CD4-positive, alpha-beta T cell (primary cell): ENCODE data around the gene ACTL10. TPM values are rescaled to one million over a fixed set of nuclear protein-coding genes. Genes with fewer than 3 reads are reported as not detected.

Source experiments
- ATAC-seq: fragments of 200-7000 bp; cut with Tn5 transposase; one replicate; pipeline ENCODE4 v1.10.0; 2022; ENCODE audit warnings: mild to moderate bottlenecking; ENCODE audit not compliant: poor library complexity
- CTCF ChIA-PET: fragments of 350-600 bp; sonication (Branson Sonifier 250); formaldehyde crosslinking; loops from one replicate; lab custom pipeline; 2021; ENCODE audit warnings: antibody characterized with exemption, inconsistent platforms; lab: Charles Lee
- POLR2A ChIA-PET: fragments of 350-600 bp; sonication (Branson Sonifier 250); formaldehyde crosslinking; loops from one replicate; lab custom pipeline; 2021; ENCODE audit warnings: antibody characterized with exemption, inconsistent platforms; lab: Charles Lee
- DNase-seq, 14 experiments: peaks; one replicate each; pipeline ENCODE4 v3.0.0-alpha.2; 2013 to 2020; ENCODE audit warnings: mixed read lengths in 2 of 14
- H3K27ac ChIP-seq, 2 donors: one replicate each; pipeline versions ENCODE4 v1.5.1 to v1.7.0; 2013; ENCODE audit warnings: low read length in 2 of 2, low read depth in 1 of 2, mild to moderate bottlenecking in 1 of 2
- H3K27me3 ChIP-seq, 2 experiments: 1 replicate in 1 of 2; 2 replicates in 1 of 2; pipeline versions ENCODE4 v1.6.1 to v1.7.0; 2013; ENCODE audit warnings: low read length in 2 of 2, control low read depth in 1 of 2, mild to moderate bottlenecking in 1 of 2, moderate library complexity in 1 of 2; ENCODE audit not compliant: insufficient read depth in 2 of 2, control insufficient read depth in 1 of 2
- H3K36me3 ChIP-seq: one replicate; pipeline ENCODE4 v1.6.1; 2013; ENCODE audit warnings: low read length, control low read depth; ENCODE audit not compliant: insufficient read depth
- H3K4me1 ChIP-seq: one replicate; pipeline ENCODE4 v1.6.1; 2013; ENCODE audit warnings: low read length, control low read depth; ENCODE audit not compliant: insufficient read depth
- H3K4me3 ChIP-seq: one replicate; pipeline ENCODE4 v1.5.1; 2013; ENCODE audit warnings: mild to moderate bottlenecking, low read length, moderate library complexity
- H3K9me3 ChIP-seq, 2 experiments: 1 replicate in 1 of 2; 2 replicates in 1 of 2; pipeline versions ENCODE4 v1.6.1 to v1.7.0; 2013; ENCODE audit warnings: low read length in 2 of 2, mild to moderate bottlenecking in 2 of 2, control low read depth in 1 of 2, moderate library complexity in 1 of 2; ENCODE audit not compliant: control insufficient read depth in 1 of 2, insufficient read depth in 1 of 2
- H3K27ac Mint-ChIP-seq: one replicate; pipeline ENCODE4 v1.8.0; 2020; ENCODE audit warnings: mixed read lengths
- H3K27me3 Mint-ChIP-seq: one replicate; pipeline ENCODE4 v1.8.0; 2021; ENCODE audit warnings: mixed read lengths
- H3K36me3 Mint-ChIP-seq: one replicate; pipeline ENCODE4 v1.8.0; 2021; ENCODE audit warnings: low read depth, mixed read lengths
- H3K4me1 Mint-ChIP-seq: one replicate; pipeline ENCODE4 v1.8.0; 2021; ENCODE audit warnings: low read depth, mixed read lengths
- H3K4me3 Mint-ChIP-seq: one replicate; pipeline ENCODE4 v1.8.0; 2020; ENCODE audit warnings: mild to moderate bottlenecking, mixed read lengths
- H3K9me3 Mint-ChIP-seq: one replicate; pipeline ENCODE4 v1.8.0; 2020; ENCODE audit warnings: mixed read lengths
- intact Hi-C, 2 experiments: fragments of 100-400 bp; cut with DNase I in 1 of 2; cut with micrococcal nuclease in 1 of 2; formaldehyde crosslinking; loops; one replicate each; pipeline versions ENCODE4 v1.15.1 to v1.9.0; 2023 to 2025; cut with DNase I, micrococcal nuclease
- total RNA-seq, 174 experiments: library from RNA in 2 of 174; stranded (reverse) in 2 of 174; gene quantifications; one replicate each; pipeline ENCODE4 v1.2.3 and lab custom pipeline; 2021 to 2026
- TF ChIP-seq, protein P1 (sequence below): fragments of 200-600 bp; IDR thresholded peaks from one replicate; pipeline ENCODE4 v1.8.0; 2022; ENCODE audit warnings: antibody characterized with exemption, mild to moderate bottlenecking

ACTL10 gene
- total RNA-seq, 2 experiments from 2014 or later: 0.28 to 0.55 TPM

DNA sequence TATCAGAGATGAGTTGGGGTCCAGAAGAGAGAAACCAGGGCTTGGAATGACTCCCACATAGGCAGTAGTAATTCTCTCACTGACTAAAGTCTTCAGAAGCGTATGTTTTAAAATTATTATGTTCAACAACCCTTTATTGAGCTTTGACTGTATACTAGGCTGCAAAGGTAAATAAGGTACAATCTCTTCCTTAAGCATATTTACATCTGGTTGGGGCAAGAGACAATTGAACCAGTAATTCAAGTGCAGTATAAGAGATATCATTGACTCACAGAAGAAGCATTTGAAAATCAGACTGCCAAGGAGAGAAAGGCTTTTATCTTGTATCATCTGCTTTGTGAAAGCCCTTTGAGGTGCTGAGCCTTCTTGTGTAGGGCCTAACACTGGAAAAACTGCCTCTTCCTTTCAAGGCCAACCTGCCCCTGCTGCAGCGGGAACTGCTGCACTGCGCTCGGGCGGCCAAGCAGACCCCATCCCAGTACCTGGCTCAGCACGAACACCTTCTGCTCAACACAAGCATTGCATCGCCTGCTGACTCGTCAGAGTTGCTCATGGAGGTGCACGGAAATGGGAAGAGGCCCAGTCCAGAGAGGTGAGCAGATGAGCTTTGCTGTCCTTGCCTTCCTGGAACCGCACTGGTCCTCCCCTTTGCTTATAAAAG, 43.9 kb upstream of the ACTL10 start:
- Mint-ChIP-seq H3K27me3 (no peaks in the 10 kb centered on the region), H3K27ac (no peak overlapping the region), H3K4me3 (no peak overlapping the region), H3K36me3 (peaks cover 82% of the 10 kb centered on the region), H3K4me1 (peaks cover 24% of the 10 kb centered on the region), H3K9me3 (no peaks in the 10 kb centered on the region)
- CTCF ChIA-PET: no interaction called here
- POLR2A ChIA-PET: no interaction called here
- Histone ChIP-seq H3K4me3 (no peak overlapping the region), H3K27ac (no peak overlapping the region), H3K27me3 (no peaks in the 10 kb centered on the region), H3K9me3 (no peaks in the 10 kb centered on the region), H3K36me3 (peaks cover 45% of the 10 kb centered on the region), H3K4me1 (peaks cover 19% of the 10 kb centered on the region)
- DNase-seq (no peak), ATAC-seq (no peak)
- TF ChIP-seq, protein P1, sequence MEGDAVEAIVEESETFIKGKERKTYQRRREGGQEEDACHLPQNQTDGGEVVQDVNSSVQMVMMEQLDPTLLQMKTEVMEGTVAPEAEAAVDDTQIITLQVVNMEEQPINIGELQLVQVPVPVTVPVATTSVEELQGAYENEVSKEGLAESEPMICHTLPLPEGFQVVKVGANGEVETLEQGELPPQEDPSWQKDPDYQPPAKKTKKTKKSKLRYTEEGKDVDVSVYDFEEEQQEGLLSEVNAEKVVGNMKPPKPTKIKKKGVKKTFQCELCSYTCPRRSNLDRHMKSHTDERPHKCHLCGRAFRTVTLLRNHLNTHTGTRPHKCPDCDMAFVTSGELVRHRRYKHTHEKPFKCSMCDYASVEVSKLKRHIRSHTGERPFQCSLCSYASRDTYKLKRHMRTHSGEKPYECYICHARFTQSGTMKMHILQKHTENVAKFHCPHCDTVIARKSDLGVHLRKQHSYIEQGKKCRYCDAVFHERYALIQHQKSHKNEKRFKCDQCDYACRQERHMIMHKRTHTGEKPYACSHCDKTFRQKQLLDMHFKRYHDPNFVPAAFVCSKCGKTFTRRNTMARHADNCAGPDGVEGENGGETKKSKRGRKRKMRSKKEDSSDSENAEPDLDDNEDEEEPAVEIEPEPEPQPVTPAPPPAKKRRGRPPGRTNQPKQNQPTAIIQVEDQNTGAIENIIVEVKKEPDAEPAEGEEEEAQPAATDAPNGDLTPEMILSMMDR: no peak
- intact Hi-C loops: no loop called here

GRCh38 chr20:33624399-33624798, 42.3 kb upstream of the ACTL10 start:
- ChIA-PET CTCF (no interaction called here), POLR2A (no interaction called here)
- Histone ChIP-seq H3K27me3 (no peaks in the 10 kb centered on the region), H3K4me1 (peaks cover 19% of the 10 kb centered on the region), H3K9me3 (no peaks in the 10 kb centered on the region), H3K27ac (no peak overlapping the region), H3K36me3 (peaks cover 58% of the 10 kb centered on the region), H3K4me3 (no peak overlapping the region)
- Mint-ChIP-seq H3K27me3 (no peaks in the 10 kb centered on the region), H3K4me3 (no peak overlapping the region), H3K9me3 (no peaks in the 10 kb centered on the region), H3K4me1 (peaks cover 24% of the 10 kb centered on the region), H3K27ac (peak overlapping the region; percentile 54), H3K36me3 (peaks cover 86% of the 10 kb centered on the region)
- ATAC-seq (no peak), DNase-seq (peak in 4 of 14 experiments; percentile 11 to 66 (median 34))
- TF ChIP-seq, protein P1: no peak
- intact Hi-C loops: no loop called here

DNA sequence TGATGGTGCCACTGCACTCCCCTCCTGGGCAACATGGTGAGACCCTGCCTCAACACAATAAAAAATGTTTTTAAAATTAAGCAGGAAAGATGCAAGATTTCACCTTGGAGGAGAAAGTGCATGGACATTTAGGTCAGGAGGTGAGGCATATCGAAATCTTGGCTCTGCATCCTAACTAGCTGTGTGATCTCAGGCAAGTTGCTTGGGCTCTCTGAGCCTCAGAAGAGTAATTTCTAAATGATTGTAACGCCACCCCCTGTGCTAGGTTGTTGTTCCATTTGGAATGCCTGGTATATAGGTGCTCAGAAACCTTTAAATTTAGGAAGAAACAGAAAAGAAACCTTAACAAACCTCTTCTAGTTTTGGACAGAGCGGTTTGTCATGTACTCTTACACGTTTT, 40.6 kb upstream of the ACTL10 start:
- DNase-seq: no peak
- no peaks in the 10 kb centered on the region for H3K9me3 ChIP-seq
- Mint-ChIP-seq H3K4me3 (no peak overlapping the region), H3K9me3 (no peaks in the 10 kb centered on the region), H3K36me3 (peaks cover 93% of the 10 kb centered on the region), H3K4me1 (peaks cover 24% of the 10 kb centered on the region), H3K27me3 (no peaks in the 10 kb centered on the region), H3K27ac (no peak overlapping the region)
- ATAC-seq: no peak
- peaks cover 19% of the 10 kb centered on the region for H3K4me1 ChIP-seq
- TF ChIP-seq, protein P1: no peak
- no peak overlapping the region for H3K4me3 ChIP-seq
- peaks cover 69% of the 10 kb centered on the region for H3K36me3 ChIP-seq
- POLR2A ChIA-PET: no interaction called here
- intact Hi-C loops: no loop called here
- CTCF ChIA-PET: no interaction called here
- H3K27ac ChIP-seq: no peak overlapping the region
- H3K27me3 ChIP-seq: no peaks in the 10 kb centered on the region
